HEK293 (cell line): ENCODE data around the gene ELAVL3.

Source experiments
- GLIS2 ChIP-seq: fragments of 450-650 bp; formaldehyde crosslinking; IDR thresholded peaks from 2 replicates; pipeline ENCODE4 v1.5.1; 2016; ENCODE audit warnings: missing biosample characterization, missing genetic modification characterization
- HOXA7 ChIP-seq: sonication (generic); formaldehyde crosslinking; IDR thresholded peaks from 2 replicates; pipeline ENCODE4 v1.8.1; 2022; ENCODE audit warnings: missing genetic modification reagents, borderline replicate concordance
- KLF8 ChIP-seq: fragments of 450-650 bp; formaldehyde crosslinking; IDR thresholded peaks from 2 replicates; pipeline ENCODE4 v1.5.1; 2016; ENCODE audit warnings: missing biosample characterization, missing genetic modification characterization
- OVOL3 ChIP-seq: fragments of 450-650 bp; formaldehyde crosslinking; IDR thresholded peaks from 2 replicates; pipeline ENCODE4 v1.5.1; 2016; ENCODE audit warnings: missing biosample characterization, missing genetic modification characterization
- PRDM1 ChIP-seq: fragments of 450-650 bp; formaldehyde crosslinking; IDR thresholded peaks from 2 replicates; pipeline ENCODE4; 2016; ENCODE audit warnings: missing biosample characterization, missing genetic modification characterization
- SETDB1 ChIP-seq: IDR thresholded peaks from one replicate; pipeline ENCODE4 v1.6.1; 2017; ENCODE audit warnings: mild to moderate bottlenecking, low read length, moderate library complexity, mixed read lengths; ENCODE audit not compliant: insufficient read length
- TSHZ1 ChIP-seq: fragments of 450-650 bp; formaldehyde crosslinking; IDR thresholded peaks from 2 replicates; pipeline ENCODE4 v1.5.1; 2016; ENCODE audit warnings: missing biosample characterization, missing genetic modification characterization, borderline replicate concordance
- ZBTB7A ChIP-seq: fragments of 450-650 bp; formaldehyde crosslinking; IDR thresholded peaks from 2 replicates; pipeline ENCODE4 v1.5.1; 2016; ENCODE audit warnings: low read depth, missing biosample characterization, missing genetic modification characterization
- ZIC2 ChIP-seq: fragments of 450-650 bp; formaldehyde crosslinking; IDR thresholded peaks from 2 replicates; pipeline ENCODE4 v1.5.1; 2016; ENCODE audit warnings: missing biosample characterization, missing genetic modification characterization
- ZNF114 ChIP-seq: fragments of 450-650 bp; formaldehyde crosslinking; IDR thresholded peaks from 2 replicates; pipeline ENCODE4 v1.5.0; 2017; ENCODE audit warnings: missing biosample characterization, missing genetic modification characterization
- ZNF157 ChIP-seq: fragments of 450-650 bp; formaldehyde crosslinking; IDR thresholded peaks from 2 replicates; pipeline ENCODE4 v1.5.1; 2016; ENCODE audit warnings: missing biosample characterization, missing genetic modification characterization
- ZNF26 ChIP-seq: fragments of 450-650 bp; formaldehyde crosslinking; IDR thresholded peaks from 2 replicates; pipeline ENCODE4 v1.5.1; 2016; ENCODE audit warnings: missing biosample characterization, missing genetic modification characterization
- ZNF266 ChIP-seq: fragments of 450-650 bp; formaldehyde crosslinking; IDR thresholded peaks from 2 replicates; pipeline ENCODE4 v1.5.1; 2016; ENCODE audit warnings: missing biosample characterization, missing genetic modification characterization, low read depth
- ZNF280D ChIP-seq: fragments of 450-650 bp; formaldehyde crosslinking; IDR thresholded peaks from 2 replicates; pipeline ENCODE4 v1.5.1; 2016; ENCODE audit warnings: missing biosample characterization, missing genetic modification characterization
- ZNF341 ChIP-seq: fragments of 450-650 bp; formaldehyde crosslinking; IDR thresholded peaks from 2 replicates; pipeline ENCODE4; 2016; ENCODE audit warnings: low read depth, missing biosample characterization, missing genetic modification characterization
- ZNF37A ChIP-seq: fragments of 450-650 bp; IDR thresholded peaks from 2 replicates; pipeline ENCODE4 v1.5.1; 2018; ENCODE audit warnings: missing biosample characterization, missing genetic modification characterization
- ZNF513 ChIP-seq: fragments of 450-650 bp; IDR thresholded peaks from 2 replicates; pipeline ENCODE4 v1.5.1; 2018; ENCODE audit warnings: missing biosample characterization, missing genetic modification characterization
- ZNF514 ChIP-seq: fragments of 450-650 bp; formaldehyde crosslinking; IDR thresholded peaks from 2 replicates; pipeline ENCODE4 v1.5.1; 2016; ENCODE audit warnings: missing biosample characterization, missing genetic modification characterization
- ZNF580 ChIP-seq: fragments of 450-650 bp; formaldehyde crosslinking; IDR thresholded peaks from 2 replicates; pipeline ENCODE4 v1.5.1; 2016; ENCODE audit warnings: missing biosample characterization, missing genetic modification characterization
- ZNF621 ChIP-seq: fragments of 450-650 bp; formaldehyde crosslinking; IDR thresholded peaks from 2 replicates; pipeline ENCODE4 v1.5.1; 2017; ENCODE audit warnings: missing biosample characterization, missing genetic modification characterization
- ZNF645 ChIP-seq: fragments of 450-650 bp; formaldehyde crosslinking; IDR thresholded peaks from 2 replicates; pipeline ENCODE4; 2016; ENCODE audit warnings: missing biosample characterization, missing genetic modification characterization
- ZNF664 ChIP-seq: fragments of 450-650 bp; formaldehyde crosslinking; IDR thresholded peaks from 2 replicates; pipeline ENCODE4 v1.5.1; 2016; ENCODE audit warnings: missing biosample characterization, missing genetic modification characterization
- ZNF692 ChIP-seq: fragments of 450-650 bp; formaldehyde crosslinking; IDR thresholded peaks from 2 replicates; pipeline ENCODE4 v1.5.1; 2016; ENCODE audit warnings: missing biosample characterization, missing genetic modification characterization
- ZNF701 ChIP-seq: fragments of 450-650 bp; formaldehyde crosslinking; IDR thresholded peaks from 2 replicates; pipeline ENCODE4 v1.5.1; 2016; ENCODE audit warnings: missing biosample characterization, missing genetic modification characterization
- ZNF777 ChIP-seq: fragments of 450-650 bp; formaldehyde crosslinking; IDR thresholded peaks from 2 replicates; pipeline ENCODE4 v1.5.1; 2017; ENCODE audit warnings: missing biosample characterization, missing genetic modification characterization, borderline replicate concordance
- ZNF843 ChIP-seq: fragments of 450-650 bp; formaldehyde crosslinking; IDR thresholded peaks from 2 replicates; pipeline ENCODE4 v1.5.1; 2016; ENCODE audit warnings: missing biosample characterization, missing genetic modification characterization
- ZSCAN30 ChIP-seq: fragments of 450-650 bp; IDR thresholded peaks from 2 replicates; pipeline ENCODE4 v1.5.1; 2018; ENCODE audit warnings: missing biosample characterization, mild to moderate bottlenecking, missing genetic modification characterization, moderate library complexity
- ZXDB ChIP-seq: fragments of 450-650 bp; formaldehyde crosslinking; IDR thresholded peaks from 2 replicates; pipeline ENCODE4 v1.5.1; 2016; ENCODE audit warnings: missing biosample characterization, missing genetic modification characterization

ELAVL3 gene

GRCh38 chr19:11482384-11483050 lies 1.7 kb upstream of the ELAVL3 start (continued):
- TF ChIP-seq ZNF692 (peak; percentile 97), ZNF341 (tag by site-specific recombination) (peak; percentile 74), ZNF266 (0 out of 2 replicates have a peak, but pooled peaks have one; percentile 11), ZNF513 (peak; percentile 51; the same call in 1 of the 2 replicates), HOXA7 (no peak), TSHZ1 (no peak; the same call in 1 of the 2 replicates), ZBTB7A (peak; percentile 95), ZNF114 (tag by site-specific recombination) (no peak), ZNF280D (tag by site-specific recombination) (0 out of 2 replicates have a peak, but pooled peaks have one; percentile 17), ZNF701 (no peak), ZSCAN30 (tag by site-specific recombination) (peak; percentile 97), OVOL3 (tag by site-specific recombination) (0 out of 2 replicates have a peak, but pooled peaks have one; percentile 21), ZNF843 (tag by site-specific recombination) (peak; percentile 68), ZNF621 (tag by site-specific recombination) (no peak), ZNF157 (no peak), ZNF37A (tag by site-specific recombination) (no peak), ZNF26 (tag by site-specific recombination) (no peak), ZNF580 (tag by site-specific recombination) (peak; percentile 87), ZNF514 (tag by site-specific recombination) (no peak), KLF8 (tag by site-specific recombination) (peak; percentile 90), ZXDB (peak; percentile 90), ZNF664 (no peak), ZNF645 (tag by site-specific recombination) (no peak), ZIC2 (tag by site-specific recombination) (peak; percentile 92), ZNF777 (tag by site-specific recombination) (0 out of 2 replicates have a peak, but pooled peaks have one; percentile 57), GLIS2 (peak; percentile 89), PRDM1 (tag by site-specific recombination) (no peak), SETDB1 (no peak)
